T-cell (primary cell): Measurements from ENCODE around the gene TPM1. TPM values are rescaled to one million over a fixed set of nuclear protein-coding genes. Genes with fewer than 3 reads are reported as not detected.
A peak's percentile ranks its signal among the peaks of the same experiment; 100 is the strongest.

ENCODE experiments used
- ATAC-seq, 4 experiments: fragments of 200-7000 bp in 3 of 4; fragments of 150-1000 bp in 1 of 4; cut with Tn5 transposase; replicated peaks in 1 of 4; 1 replicate in 3 of 4; 2 replicates in 1 of 4; pipeline ENCODE4 v1.10.0; 2021; ENCODE audit warnings: moderate library complexity in 3 of 4, mild to moderate bottlenecking in 2 of 4, moderate number of reproducible peaks in 1 of 4
- CTCF ChIA-PET, 2 donors: fragments of 300-600 bp; sonication (Branson Sonifier 250); formaldehyde crosslinking; loops; one replicate each; lab custom pipeline; 2022; ENCODE audit warnings: antibody characterized with exemption in 2 of 2; lab: Charles Lee
- POLR2A ChIA-PET, 2 donors: fragments of 300-600 bp; sonication (Branson Sonifier 250); formaldehyde crosslinking; loops; one replicate each; lab custom pipeline; 2022; ENCODE audit warnings: antibody characterized with exemption in 2 of 2; lab: Charles Lee
- DNase-seq, 35 experiments: peaks; one replicate each; pipeline versions ENCODE4 v3.0.0 to v3.0.0-alpha.2; 2013 to 2023
- H3K27ac ChIP-seq: one replicate; pipeline ENCODE4 v1.5.1; 2013; ENCODE audit warnings: low read length
- H3K27me3 ChIP-seq, 2 experiments: replicated peaks in 1 of 2; 1 replicate in 1 of 2; 2 replicates in 1 of 2; pipeline versions ENCODE4 v1.6.1 to v1.7.0; 2013; ENCODE audit warnings: low read length in 1 of 2, mixed read lengths in 1 of 2; ENCODE audit not compliant: control insufficient read depth in 2 of 2, insufficient read depth in 2 of 2; ENCODE audit errors: extremely low read depth in 1 of 2
- H3K36me3 ChIP-seq, 2 donors: 1 replicate in 1 of 2; 2 replicates in 1 of 2; pipeline versions ENCODE4 v1.6.1 to v1.7.0; 2013; ENCODE audit warnings: low read length in 1 of 2; ENCODE audit not compliant: control insufficient read depth in 2 of 2, insufficient read depth in 1 of 2; ENCODE audit errors: extremely low read depth in 1 of 2
- H3K4me1 ChIP-seq, 2 experiments: 1 replicate in 1 of 2; 2 replicates in 1 of 2; pipeline versions ENCODE4 v1.6.1 to v1.7.0; 2013; ENCODE audit warnings: low read length in 2 of 2, mixed read lengths in 1 of 2; ENCODE audit not compliant: insufficient read depth in 2 of 2, control insufficient read depth in 1 of 2; ENCODE audit errors: extremely low read depth in 1 of 2
- H3K4me3 ChIP-seq, 2 donors: 1 replicate in 1 of 2; 2 replicates in 1 of 2; pipeline versions ENCODE4 v1.5.1 to v1.7.0; 2013; ENCODE audit warnings: mild to moderate bottlenecking in 2 of 2, low read length in 1 of 2, moderate library complexity in 1 of 2; ENCODE audit not compliant: control insufficient read depth in 1 of 2; ENCODE audit errors: extremely low read depth in 1 of 2
- H3K9me3 ChIP-seq: 2 replicates; pipeline ENCODE4 v1.7.0; 2013
- H3K27ac Mint-ChIP-seq, 2 donors: one replicate each; pipeline ENCODE4 v1.8.0; 2020 to 2021; ENCODE audit warnings: mild to moderate bottlenecking in 2 of 2, mixed read lengths in 2 of 2
- H3K27me3 Mint-ChIP-seq, 2 donors: one replicate each; pipeline ENCODE4 v1.8.0; 2021 to 2022; ENCODE audit warnings: mixed read lengths in 2 of 2
- H3K36me3 Mint-ChIP-seq: one replicate; pipeline ENCODE4 v1.8.0; 2021; ENCODE audit warnings: mixed read lengths
- H3K4me1 Mint-ChIP-seq, 3 donors: one replicate each; pipeline ENCODE4 v1.8.0; 2020 to 2022; ENCODE audit warnings: mixed read lengths in 3 of 3, mild to moderate bottlenecking in 1 of 3
- H3K4me3 Mint-ChIP-seq, 3 donors: one replicate each; pipeline ENCODE4 v1.8.0; 2020 to 2022; ENCODE audit warnings: mild to moderate bottlenecking in 3 of 3, mixed read lengths in 3 of 3, moderate library complexity in 3 of 3
- H3K9me3 Mint-ChIP-seq, 3 donors: one replicate each; pipeline ENCODE4 v1.8.0; 2020 to 2022; ENCODE audit warnings: mixed read lengths in 3 of 3
- WGBS: methylation state at CpG from one replicate; pipeline ENCODE4 v1.1.5; 2013; ENCODE audit warnings: missing lambda C conversion rate; ENCODE audit not compliant: insufficient coverage; 5-methylcytosine and 5-hydroxymethylcytosine counted together
- total RNA-seq, 35 experiments: library from RNA in 6 of 35; stranded (reverse) in 6 of 35; fragments of 120-200 nt in 1 of 35; gene quantifications; one replicate each; pipeline versions ENCODE4 v1.2.1 to v1.2.4 and lab custom pipeline; 2013 to 2026

Gene TPM1
- total RNA-seq, 5 donors from 2014 or later (not counting 1 experiment from before 2014, with no cell fraction given) = 12.1 to 27.0 (median 23.3) TPM

DNA sequence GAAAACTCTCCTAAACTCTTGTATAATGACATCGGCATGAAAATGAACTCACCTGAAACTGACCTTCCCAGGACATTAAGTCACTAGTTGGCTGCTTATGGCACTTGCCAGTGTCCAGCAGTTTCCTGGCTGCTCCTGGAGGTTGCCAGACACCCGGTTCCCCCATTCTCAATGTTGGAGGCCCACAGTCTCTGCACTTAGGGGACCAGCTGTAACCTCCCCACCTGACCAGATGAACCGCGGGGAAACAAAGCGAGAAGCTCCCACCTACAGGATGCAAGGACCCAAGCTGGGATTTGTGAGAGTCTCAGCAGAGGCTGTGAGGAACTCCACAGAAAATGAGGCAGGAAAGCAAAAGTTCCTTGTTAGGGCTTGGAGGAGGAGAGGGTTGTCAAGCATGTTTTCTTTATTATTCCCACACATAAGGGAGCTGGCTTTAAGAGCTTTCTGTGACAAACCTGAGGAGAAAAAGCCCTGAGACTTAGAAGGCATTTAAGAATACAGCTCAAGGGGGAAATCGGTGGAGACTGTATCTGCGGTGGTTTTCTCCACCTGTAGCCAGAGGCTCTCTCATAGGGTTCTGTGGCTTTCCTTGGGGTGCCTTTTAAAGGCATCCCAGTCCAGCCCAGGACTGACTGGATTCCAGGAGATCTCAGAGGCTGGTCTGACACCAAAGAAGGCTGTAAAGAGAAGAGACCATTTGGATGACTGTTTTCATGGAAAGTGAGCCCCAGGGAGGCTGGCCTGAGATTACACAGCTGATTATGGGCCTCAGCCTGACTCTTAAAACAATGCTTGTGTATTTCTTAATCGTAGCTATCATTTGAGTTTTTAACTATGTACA, 4.6 kb downstream of the TPM1 start:
- 69% methylated on average over 4 of the region's 8 CpGs for WGBS
- ATAC-seq = no peak

DNA sequence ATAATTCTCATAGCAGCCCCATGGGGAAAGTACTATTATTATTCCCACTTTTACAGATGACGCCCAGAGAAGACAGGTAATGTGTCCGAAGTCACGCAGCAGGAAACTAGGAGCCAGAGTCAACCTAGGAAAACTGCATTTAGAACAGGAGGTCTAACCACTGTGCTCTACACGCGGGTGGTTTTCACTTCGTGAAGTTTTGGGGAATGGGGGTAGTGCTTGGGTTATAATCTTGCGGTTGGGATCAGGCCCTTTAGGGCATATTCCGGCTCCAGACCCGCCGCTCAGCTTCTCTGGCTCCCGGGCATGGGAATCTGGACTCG, 5.2 kb downstream of the TPM1 start:
- 1% methylated on average over 9 of the region's 12 CpGs for whole genome bisulfite sequencing
- peaks cover 34 to 43% of the 10 kb centered on the region in 2 donors for H3K27me3 Mint-ChIP-seq
- H3K27ac Mint-ChIP-seq = peak overlapping the region in 1 of 2 donors; percentile 72

More for the DNA sequence above, 4.6 kb downstream of the TPM1 start:
- no peaks in the 10 kb centered on the region for H3K36me3 Mint-ChIP-seq
- Histone ChIP-seq H3K27me3 (peaks cover 6 to 33% of the 10 kb centered on the region in 2 experiments), H3K27ac (no peak overlapping the region), H3K4me1 (peaks cover 5 to 32% of the 10 kb centered on the region in 2 experiments), H3K9me3 (no peaks in the 10 kb centered on the region), H3K4me3 (no peak overlapping the region), H3K36me3 (no peaks in the 10 kb centered on the region)
- ChIA-PET CTCF (interaction anchor here (0.6 to 3.0 kb wide), 21 partner anchors 10 to 1219 kb away, joined by 3 to 18 read pairs (median 4); partner anchors contain the start of genes APH1B (in 1 of the 2) and RPS27L (in 1 of the 2)), POLR2A (no interaction called here)
- peak overlapping the region; percentile 92 to 95 (median 94) for H3K4me3 Mint-ChIP-seq
- H3K27ac Mint-ChIP-seq = peak overlapping the region; percentile 23 to 72
- no peak for DNase-seq
- H3K9me3 Mint-ChIP-seq = no peaks in the 10 kb centered on the region
- H3K27me3 Mint-ChIP-seq = peaks cover 34 to 43% of the 10 kb centered on the region in 2 donors
- H3K4me1 Mint-ChIP-seq = peaks cover 24 to 35% (median 30%) of the 10 kb centered on the region in 3 donors

DNA sequence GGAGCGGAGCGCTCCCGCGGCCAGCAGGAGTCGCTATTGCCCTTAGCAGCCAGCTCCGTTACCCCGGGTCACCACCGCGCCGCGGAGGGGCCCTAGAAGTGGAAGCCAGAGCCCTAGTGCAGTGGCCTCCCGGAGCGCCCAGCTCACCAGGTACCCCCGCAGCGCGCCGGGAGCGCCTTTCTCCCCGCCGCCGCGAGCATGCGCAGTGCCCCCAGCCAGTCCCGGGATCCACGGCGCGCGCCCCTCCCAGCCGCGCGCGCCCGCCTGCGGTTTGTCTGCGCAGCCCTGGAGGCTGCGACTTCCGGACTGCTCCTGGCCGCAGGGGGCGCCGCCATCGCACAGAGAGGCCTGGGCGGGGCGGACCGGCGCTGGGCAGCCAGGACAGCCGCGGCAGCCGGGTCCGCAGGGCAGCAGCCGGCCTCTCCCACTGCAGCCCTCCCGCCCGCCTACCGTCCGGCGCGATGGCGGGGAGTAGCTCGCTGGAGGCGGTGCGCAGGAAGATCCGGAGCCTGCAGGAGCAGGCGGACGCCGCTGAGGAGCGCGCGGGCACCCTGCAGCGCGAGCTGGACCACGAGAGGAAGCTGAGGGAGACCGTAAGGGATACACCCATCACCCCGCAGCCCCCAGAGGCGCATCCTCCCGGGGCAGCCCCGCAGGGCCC, 5.7 kb downstream of the TPM1 start:
- peak overlapping the region; percentile 92 to 95 (median 94) for H3K4me3 Mint-ChIP-seq
- peak; percentile 84 to 87 (median 85) for ATAC-seq
- Histone ChIP-seq H3K27me3 (peaks cover 4 to 23% of the 10 kb centered on the region in 2 experiments), H3K4me3 (peak overlapping the region; percentile 66 to 95), H3K4me1 (peaks cover 4 to 21% of the 10 kb centered on the region in 2 experiments), H3K9me3 (no peaks in the 10 kb centered on the region), H3K36me3 (no peaks in the 10 kb centered on the region), H3K27ac (peak overlapping the region; percentile 25)
- CTCF ChIA-PET = interaction anchor here (0.6 to 3.0 kb wide), 21 partner anchors 9 to 377 kb away, joined by 3 to 18 read pairs (median 4); partner anchors contain the start of genes APH1B (in 1 of the 2) and RPS27L (in 1 of the 2)
- H3K4me1 Mint-ChIP-seq = peaks cover 19 to 31% (median 27%) of the 10 kb centered on the region in 3 donors
- POLR2A ChIA-PET = interaction anchor here in 1 of 2 donors (0.6 to 1.1 kb wide), 2 partner anchors 17 to 1049 kb away, joined by 3 to 6 read pairs; no protein-coding TSS in a partner anchor
- peak overlapping the region in 1 of 2 donors; percentile 72 for H3K27ac Mint-ChIP-seq
- H3K27me3 Mint-ChIP-seq = peaks cover 31 to 40% of the 10 kb centered on the region in 2 donors
- WGBS = under 1% methylated on average over 74 of the region's 75 CpGs
- peak; percentile 64 to 92 (median 81) for DNase-seq
- H3K36me3 Mint-ChIP-seq = no peaks in the 10 kb centered on the region
- H3K9me3 Mint-ChIP-seq = no peaks in the 10 kb centered on the region

More for the DNA sequence above, 5.2 kb downstream of the TPM1 start:
- peak overlapping the region; percentile 66 to 95 for H3K4me3 ChIP-seq
- DNase-seq (no peak), ATAC-seq (no peak)
- peak overlapping the region; percentile 92 to 95 (median 94) for H3K4me3 Mint-ChIP-seq
- H3K4me1 ChIP-seq = peaks cover 5 to 26% of the 10 kb centered on the region in 2 experiments
- peak overlapping the region; percentile 25 for H3K27ac ChIP-seq
- no peaks in the 10 kb centered on the region for H3K9me3 ChIP-seq
- no peaks in the 10 kb centered on the region for H3K36me3 Mint-ChIP-seq
- ChIA-PET CTCF (interaction anchor here (0.6 to 3.0 kb wide), 22 partner anchors 10 to 1220 kb away, joined by 3 to 18 read pairs (median 4); partner anchors contain the start of genes APH1B (in 1 of the 2) and RPS27L (in 1 of the 2)), POLR2A (interaction anchor here in 1 of 2 donors (1.1 kb wide), 1 partner anchor 18 kb away, joined by 6 read pairs; no protein-coding TSS in a partner anchor)
- H3K9me3 Mint-ChIP-seq = no peaks in the 10 kb centered on the region
- H3K27me3 ChIP-seq = peaks cover 6 to 28% of the 10 kb centered on the region in 2 experiments
- H3K36me3 ChIP-seq = no peaks in the 10 kb centered on the region
- H3K4me1 Mint-ChIP-seq = peaks cover 24 to 35% (median 30%) of the 10 kb centered on the region in 3 donors

DNA sequence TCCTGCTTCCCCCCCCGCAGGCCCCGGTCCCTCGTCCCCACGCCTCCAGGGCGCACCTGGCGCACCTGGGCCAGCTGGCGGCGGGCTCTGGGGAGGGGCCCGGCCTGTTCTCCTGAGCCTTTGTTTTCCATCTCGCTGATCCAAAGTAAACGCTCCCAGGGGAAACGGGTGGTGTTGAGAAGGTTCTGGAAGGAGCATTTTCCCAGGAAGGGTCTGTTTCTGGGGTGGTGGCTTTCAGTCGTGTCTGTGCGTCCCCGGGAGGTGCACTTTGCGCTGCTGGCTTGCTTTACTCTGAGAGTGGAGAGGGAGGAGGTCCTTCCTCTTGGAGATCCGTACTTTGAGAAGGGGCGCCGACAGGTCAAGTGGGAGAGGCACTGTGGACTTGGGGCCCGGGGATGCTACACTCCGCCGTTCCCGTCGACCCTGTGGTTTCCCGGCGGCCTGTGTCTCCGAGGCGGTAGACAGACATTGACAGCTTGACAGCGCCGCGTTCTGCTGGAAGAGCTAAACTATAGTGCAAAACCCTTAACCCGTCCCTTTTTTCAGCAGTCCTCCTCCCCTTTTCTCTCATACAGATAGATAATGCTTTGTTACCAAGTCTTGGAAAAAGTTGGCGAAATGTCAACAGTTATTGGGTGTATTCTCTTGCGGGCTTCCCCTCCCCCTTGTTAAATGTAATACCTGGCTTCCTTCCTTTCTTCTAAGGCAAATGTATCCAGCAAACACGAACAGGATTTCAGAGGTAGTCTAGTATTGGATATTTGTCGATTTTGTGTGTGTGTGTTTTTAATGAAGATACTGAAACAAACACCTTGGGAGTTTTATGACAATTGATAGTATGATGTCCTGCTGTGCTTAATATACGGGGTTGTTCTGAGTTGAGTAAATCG, 6.5 kb downstream of the TPM1 start:
- 12% methylated on average over 22 of the region's 38 CpGs for WGBS
- Histone ChIP-seq H3K27me3 (peaks cover 4 to 15% of the 10 kb centered on the region in 2 experiments), H3K4me1 (peaks cover 3 to 13% of the 10 kb centered on the region in 2 experiments), H3K36me3 (no peaks in the 10 kb centered on the region), H3K4me3 (peak overlapping the region; percentile 66 to 95), H3K9me3 (no peaks in the 10 kb centered on the region), H3K27ac (no peak overlapping the region)
- CTCF ChIA-PET = interaction anchor here in 1 of 2 donors (0.6 to 3.0 kb wide), 8 partner anchors 14 to 357 kb away, joined by 3 to 18 read pairs (median 6); no protein-coding TSS in a partner anchor
- POLR2A ChIA-PET = interaction anchor here in 1 of 2 donors (1.1 kb wide), 1 partner anchor 17 kb away, joined by 6 read pairs; no protein-coding TSS in a partner anchor
- Mint-ChIP-seq H3K27me3 (peaks cover 30 to 33% of the 10 kb centered on the region in 2 donors), H3K27ac (peak overlapping the region; percentile 74 to 79), H3K4me3 (peak overlapping the region; percentile 92 to 95 (median 94)), H3K4me1 (peaks cover 18 to 29% (median 21%) of the 10 kb centered on the region in 3 donors), H3K36me3 (no peaks in the 10 kb centered on the region), H3K9me3 (no peaks in the 10 kb centered on the region)
- peak in 23 of 35 experiments; percentile 7 to 58 (median 19) for DNase-seq
- peak; percentile 14 to 50 (median 24) for ATAC-seq

DNA sequence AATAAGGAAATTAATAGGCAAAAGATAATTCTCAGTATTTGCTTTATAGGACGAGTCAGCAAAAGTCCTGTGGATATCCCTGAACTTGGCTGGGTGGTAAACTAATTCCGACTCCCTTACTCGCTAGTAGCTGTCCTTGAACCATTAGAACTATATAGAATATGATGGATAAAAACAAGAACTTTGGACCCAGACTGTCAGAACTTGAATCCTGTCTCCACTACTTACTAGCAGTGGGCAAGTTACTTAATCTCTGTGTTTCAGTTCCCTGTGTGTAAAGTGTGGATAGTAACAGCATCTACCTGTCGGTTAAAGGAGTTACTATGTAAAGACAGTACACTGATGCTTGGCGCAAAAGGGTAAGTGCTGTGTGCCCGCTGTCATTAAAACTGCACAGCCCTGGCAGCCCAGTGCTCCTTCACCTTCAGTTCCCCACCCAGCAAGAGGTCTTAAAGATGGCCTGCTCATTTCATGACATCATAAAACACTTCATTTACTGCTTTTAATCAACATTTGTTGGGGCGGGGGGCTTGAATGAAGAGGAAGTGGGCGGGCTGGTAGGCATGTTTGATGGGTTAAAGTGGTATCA, 7.3 kb downstream of the TPM1 start:
- no peaks in the 10 kb centered on the region for H3K36me3 ChIP-seq
- ATAC-seq = no peak
- H3K27me3 Mint-ChIP-seq = peaks cover 21 to 26% of the 10 kb centered on the region in 2 donors
- no peaks in the 10 kb centered on the region for H3K9me3 Mint-ChIP-seq
- ChIA-PET CTCF (interaction anchor here in 1 of 2 donors (3.0 kb wide), 1 partner anchor 44 kb away, joined by 18 read pairs; no protein-coding TSS in a partner anchor), POLR2A (no interaction called here)
- peaks cover 3 to 12% of the 10 kb centered on the region in 2 experiments for H3K4me1 ChIP-seq
- H3K4me3 ChIP-seq = no peak overlapping the region
- H3K4me1 Mint-ChIP-seq = peaks cover 18 to 25% (median 19%) of the 10 kb centered on the region in 3 donors
- no peaks in the 10 kb centered on the region for H3K36me3 Mint-ChIP-seq
- no peak overlapping the region for H3K27ac ChIP-seq
- WGBS = 100% methylated on average over 4 of the region's 8 CpGs
- no peak for DNase-seq
- H3K27me3 ChIP-seq = peaks cover 0 to 8% of the 10 kb centered on the region in 2 experiments
- H3K27ac Mint-ChIP-seq = no peak overlapping the region
- no peaks in the 10 kb centered on the region for H3K9me3 ChIP-seq
- H3K4me3 Mint-ChIP-seq = peak overlapping the region; percentile 92 to 95 (median 94)
